Fibroblast of mammary gland (primary cell): ENCODE data around the gene LMOD2.

ENCODE experiments used
- DNase-seq: peaks from one replicate; pipeline ENCODE4 v3.0.0-alpha.2; 2010; ENCODE audit warnings: low read depth
- H3K4me3 ChIP-seq: 2 replicates; pipeline ENCODE4 v1.5.1; 2011; ENCODE audit warnings: low read depth, mild to moderate bottlenecking, low read length, moderate library complexity; ENCODE audit not compliant: control insufficient read depth
- CTCF ChIP-seq: conservative IDR thresholded peaks from 2 replicates; pipeline ENCODE4 v1.5.1; 2011; ENCODE audit warnings: low read depth, low read length, inconsistent platforms; ENCODE audit not compliant: control insufficient read depth, insufficient read depth

LMOD2 gene

GRCh38 chr7:123677061-123677715 lies 21.5 kb downstream of the LMOD2 start:
- no peak overlapping the region for H3K4me3 ChIP-seq
- DNase-seq, result no peak
- TF ChIP-seq CTCF, result no peak

GRCh38 chr7:123679614-123680013 lies 23.9 kb downstream of the LMOD2 start:
- TF ChIP-seq CTCF, result no peak
- no peak overlapping the region for H3K4me3 ChIP-seq
- no peak for DNase-seq

- no peak for DNase-seq
- H3K4me3 ChIP-seq, result no peak overlapping the region
- no peak for TF ChIP-seq CTCF
These were observed 24.9 kb downstream of the LMOD2 start for GRCh38 chr7:123680580-123680979.

GRCh38 chr7:123681561-123681960 lies 25.9 kb downstream of the LMOD2 start:
- TF ChIP-seq CTCF, result no peak
- DNase-seq, result no peak
- no peak overlapping the region for H3K4me3 ChIP-seq

- TF ChIP-seq CTCF, result peak; percentile 50
- H3K4me3 ChIP-seq, result no peak overlapping the region
- DNase-seq, result peak; percentile 69
These were observed 27.0 kb downstream of the LMOD2 start for GRCh38 chr7:123682690-123683089.

GRCh38 chr7:123687161-123687560 lies 31.5 kb downstream of the LMOD2 start:
- no peak overlapping the region for H3K4me3 ChIP-seq
- DNase-seq, result no peak
- TF ChIP-seq CTCF, result no peak

GRCh38 chr7:123687727-123688126 lies 32.1 kb downstream of the LMOD2 start:
- TF ChIP-seq CTCF, result no peak
- H3K4me3 ChIP-seq, result no peak overlapping the region
- DNase-seq, result no peak
